Ecto neural progenitor cell (in vitro differentiated cells): Measurements from ENCODE around the gene SCARF2.

Experiments
- DNase-seq: peaks from one replicate; pipeline ENCODE4 v3.0.0-alpha.2; 2018; ENCODE audit warnings: low spot score

The SCARF2 gene

GRCh38 chr22:20413217-20414058 is 24.2 kb downstream of the SCARF2 start:
- no peak for DNase-seq

GRCh38 chr22:20412474-20413216 is 25.0 kb downstream of the SCARF2 start:
- no peak for DNase-seq

GRCh38 chr22:20409385-20409784 is 28.2 kb downstream of the SCARF2 start:
- DNase-seq: peak; percentile 11

GRCh38 chr22:20408891-20409290 is 28.7 kb downstream of the SCARF2 start:
- peak; percentile 16 for DNase-seq

- peak; percentile 25 for DNase-seq
Measured at GRCh38 chr22:20407829-20408228, 29.8 kb downstream of the SCARF2 start.

GRCh38 chr22:20406686-20407408 is 30.8 kb downstream of the SCARF2 start:
- DNase-seq: peak; percentile 32

GRCh38 chr22:20405931-20406685 is 31.5 kb downstream of the SCARF2 start:
- peak; percentile 32 for DNase-seq

- DNase-seq: peak; percentile 34
Measured at GRCh38 chr22:20405291-20405930, 32.2 kb downstream of the SCARF2 start.

GRCh38 chr22:20404881-20405280 is 32.7 kb downstream of the SCARF2 start:
- DNase-seq: no peak

- DNase-seq: peak; percentile 22
Measured at GRCh38 chr22:20403779-20404140, 33.9 kb downstream of the SCARF2 start.

- DNase-seq: peak; percentile 21
Measured at GRCh38 chr22:20402960-20403778, 34.5 kb downstream of the SCARF2 start.

GRCh38 chr22:20401376-20402014 is 36.1 kb downstream of the SCARF2 start:
- peak; percentile 26 for DNase-seq

- DNase-seq: peak; percentile 22
Measured at GRCh38 chr22:20400606-20401375, 36.8 kb downstream of the SCARF2 start.

GRCh38 chr22:20399866-20400605 is 37.6 kb downstream of the SCARF2 start:
- DNase-seq: peak; percentile 7

- DNase-seq: no peak
Measured at GRCh38 chr22:20398420-20398819, 39.2 kb downstream of the SCARF2 start.

GRCh38 chr22:20397498-20397897 is 40.1 kb downstream of the SCARF2 start:
- DNase-seq: peak; percentile 0

GRCh38 chr22:20396639-20397038 is 41.0 kb downstream of the SCARF2 start:
- peak; percentile 12 for DNase-seq

- DNase-seq: no peak
Measured at GRCh38 chr22:20395907-20396287, 41.7 kb downstream of the SCARF2 start.
